Left lung (tissue), 10 donors: ENCODE measurements around the gene TEDC1. TPM values are rescaled to one million over a fixed set of nuclear protein-coding genes. Genes with fewer than 3 reads are reported as not detected.
"Not testable (repeated sequence)": the region's sequence is repeated elsewhere in the genome, so short reads cannot be mapped to it uniquely, and the experiment has no call there.

Experiments used
- ATAC-seq: fragments of 200-7000 bp; cut with Tn5 transposase; one replicate; pipeline ENCODE4 v1.9.1; 2020; ENCODE audit warnings: moderate library complexity
- DNase-seq, 4 donors: peaks; one replicate each; pipeline ENCODE4 v3.0.0-alpha.2; 2013 to 2020
- H3K27ac ChIP-seq, 2 donors: fragments of 200-600 bp; sonication (generic) in 1 of 2; one replicate each; pipeline versions ENCODE4 v1.5.0 to v1.8.0; 2020 to 2021
- H3K27me3 ChIP-seq, 2 donors: fragments of 200-600 bp; sonication (generic) in 1 of 2; one replicate each; pipeline versions ENCODE4 v1.5.0 to v1.8.0; 2020 to 2021
- H3K36me3 ChIP-seq, 2 donors: fragments of 200-600 bp; sonication (generic) in 1 of 2; one replicate each; pipeline versions ENCODE4 v1.5.0 to v1.8.0; 2020 to 2021
- H3K4me1 ChIP-seq, 2 donors: fragments of 200-600 bp; one replicate each; pipeline ENCODE4 v1.8.0; 2021
- H3K4me3 ChIP-seq, 2 donors: fragments of 200-600 bp; sonication (generic) in 1 of 2; one replicate each; pipeline versions ENCODE4 v1.5.0 to v1.8.0; 2020 to 2021; ENCODE audit warnings: mild to moderate bottlenecking in 1 of 2
- H3K9me3 ChIP-seq, 2 donors: fragments of 200-600 bp; sonication (generic) in 1 of 2; one replicate each; pipeline versions ENCODE4 v1.5.0 to v1.8.0; 2020 to 2021
- CTCF ChIP-seq, 2 donors: fragments of 200-600 bp; sonication (generic) in 1 of 2; IDR thresholded peaks; one replicate each; pipeline versions ENCODE4 v1.5.0 to v1.8.0; 2021; ENCODE audit warnings: antibody characterized with exemption in 2 of 2
- intact Hi-C, 2 donors: fragments of 100-400 bp; cut with DNase I; formaldehyde crosslinking; loops; one replicate each; pipeline versions ENCODE4 v1.11.2 to v1.14.2; 2022
- polyA plus RNA-seq, 6 donors: library from polyadenylated mRNA; unstranded; fragments of 120-200 nt; gene quantifications; one replicate each; pipeline ENCODE4 v1.2.1, GENCODE V29; 2013; ENCODE audit not compliant: insufficient read length in 6 of 6
- total RNA-seq, 2 donors: library from RNA; stranded (reverse); fragmentation: NEBNext Ultra II Directional; extraction: Animal tissue kit (Norgen Biotek cat#: 25700); gene quantifications; one replicate each; pipeline ENCODE4 v1.2.1, GENCODE V29; 2021
- donor health status: DM: no; HTN: yes; CAD: no.
- donor health status: DM: no; HTN: no; CAD: no.

Gene TEDC1
- total and polyA plus RNA-seq, 8 donors: 5.9 to 16.8 (median 8.8) TPM

- no peaks in the 10 kb centered on the region for H3K36me3 ChIP-seq
- no peak overlapping the region for H3K4me3 ChIP-seq
- no peak for TF ChIP-seq CTCF (IDR thresholded peaks at IDR 0.05)
- ATAC-seq (no peak), DNase-seq (no peak)
- no peak overlapping the region for H3K27ac ChIP-seq
- peaks cover 0 to 40% of the 10 kb centered on the region in 2 donors for H3K27me3 ChIP-seq
- peaks cover 0 to 6% of the 10 kb centered on the region in 2 donors for H3K4me1 ChIP-seq
- intact Hi-C loops: no loop called here
- peaks cover 0 to 9% of the 10 kb centered on the region in 2 donors for H3K9me3 ChIP-seq
Observed at GRCh38 chr14:105541218-105541875, 50.3 kb downstream of the TEDC1 start.

- intact Hi-C loops, H3K4me3 ChIP-seq, ATAC-seq, H3K4me1 ChIP-seq, H3K36me3 ChIP-seq, H3K27ac ChIP-seq: not testable (repeated sequence)
- DNase-seq: peak in 1 of 4 donors; percentile 2
- Histone ChIP-seq H3K27me3 (peaks cover 0 to 10% of the 10 kb centered on the region in 2 donors), H3K9me3 (peaks cover 0 to 12% of the 10 kb centered on the region in 2 donors)
Observed at GRCh38 chr14:105545676-105546075, 54.6 kb downstream of the TEDC1 start.

GRCh38 chr14:105546410-105546809, 55.4 kb downstream of the TEDC1 start:
- H3K9me3 ChIP-seq: peaks cover 0 to 12% of the 10 kb centered on the region in 2 donors
- intact Hi-C loops, ATAC-seq, H3K27ac ChIP-seq, H3K36me3 ChIP-seq, H3K4me1 ChIP-seq, H3K4me3 ChIP-seq, H3K27me3 ChIP-seq: not testable (repeated sequence)
- DNase-seq: peak in 1 of 4 donors; percentile 33

- H3K27ac ChIP-seq, H3K27me3 ChIP-seq, ATAC-seq, H3K4me3 ChIP-seq, H3K4me1 ChIP-seq, intact Hi-C loops, H3K36me3 ChIP-seq: not testable (repeated sequence)
- H3K9me3 ChIP-seq: peaks cover 0 to 12% of the 10 kb centered on the region in 2 donors
- peak in 1 of 4 donors; percentile 43 for DNase-seq
Observed at GRCh38 chr14:105547072-105547471, 56.0 kb downstream of the TEDC1 start.

GRCh38 chr14:105547741-105548169, 56.7 kb downstream of the TEDC1 start:
- DNase-seq: peak in 1 of 4 donors; percentile 75
- intact Hi-C loops: no loop called here

More at GRCh38 chr14:105547741-105548169, 56.7 kb downstream of the TEDC1 start:
- no peak for TF ChIP-seq CTCF (IDR thresholded peaks at IDR 0.05)
- no peak for ATAC-seq
- Histone ChIP-seq H3K27me3 (peaks cover 0 to 7% of the 10 kb centered on the region in 2 donors), H3K4me3 (no peak overlapping the region), H3K27ac (no peak overlapping the region), H3K36me3 (no peaks in the 10 kb centered on the region), H3K4me1 (no peaks in the 10 kb centered on the region), H3K9me3 (peaks cover 0 to 12% of the 10 kb centered on the region in 2 donors)

Other genes with a start within 250 kb of the TEDC1 start
- 10 to 100 TPM; 45.4 to 52.6 TPM for gene BTBD6, start 242.7 kb upstream of the TEDC1 start, total RNA-seq
- 10 to 100 TPM; 32.7 to 43.6 (median 39.1) TPM for gene BTBD6, start 242.7 kb upstream of the TEDC1 start, polyA plus RNA-seq
- gene BRF1, start 190.2 kb upstream of the TEDC1 start, total RNA-seq: 10 to 100 TPM; 32.7 to 33.6 TPM
- gene BRF1, start 190.2 kb upstream of the TEDC1 start, polyA plus RNA-seq: 10 to 100 TPM; 33.4 to 45.1 (median 35.2) TPM
- gene PACS2, start 176.5 kb upstream of the TEDC1 start, total RNA-seq: 10 to 100 TPM; 69.7 to 77.2 TPM
- 10 to 100 TPM; 64.6 to 99.3 (median 75.4) TPM for gene PACS2, start 176.5 kb upstream of the TEDC1 start, polyA plus RNA-seq
- 1 to 10 TPM; 1.7 to 3.0 TPM for gene TEX22, start 92.7 kb upstream of the TEDC1 start, total RNA-seq
- 1 to 10 TPM in 5 of 6 donors, under 1 TPM in 1; 0.96 to 2.7 (median 1.3) TPM for gene TEX22, start 92.7 kb upstream of the TEDC1 start, polyA plus RNA-seq
- gene MTA1, start 71.4 kb upstream of the TEDC1 start, total RNA-seq: 10 to 100 TPM; 60.6 to 81.8 TPM
- 100 to 1,000 TPM; 111 to 165 (median 125) TPM for gene MTA1, start 71.4 kb upstream of the TEDC1 start, polyA plus RNA-seq
- 100 to 1,000 TPM; 172 to 224 TPM for gene CRIP2, start 16.4 kb upstream of the TEDC1 start, total RNA-seq
- gene CRIP2, start 16.4 kb upstream of the TEDC1 start, polyA plus RNA-seq: 100 to 1,000 TPM; 143 to 229 (median 181) TPM
- gene CRIP1, start 4.4 kb upstream of the TEDC1 start, total RNA-seq: 100 to 1,000 TPM; 171 to 281 TPM
- 100 to 1,000 TPM in 2 of 6 donors, 10 to 100 TPM in 4; 71.5 to 141 (median 83.9) TPM for gene CRIP1, start 4.4 kb upstream of the TEDC1 start, polyA plus RNA-seq
- gene TMEM121, start 35.3 kb downstream of the TEDC1 start, total RNA-seq: 1 to 10 TPM; 2.4 to 3.0 TPM
- gene TMEM121, start 35.3 kb downstream of the TEDC1 start, polyA plus RNA-seq: 1 to 10 TPM; 2.7 to 5.4 (median 3.3) TPM